GM18526 (cell line): ENCODE data around the gene KRTAP21-2.

Experiments
- POLR2A ChIP-seq: IDR thresholded peaks from 3 replicates; pipeline ENCODE4 v1.6.1; 2011; ENCODE audit not compliant: insufficient read length; ENCODE audit errors: extremely low read depth

Gene KRTAP21-2

DNA sequence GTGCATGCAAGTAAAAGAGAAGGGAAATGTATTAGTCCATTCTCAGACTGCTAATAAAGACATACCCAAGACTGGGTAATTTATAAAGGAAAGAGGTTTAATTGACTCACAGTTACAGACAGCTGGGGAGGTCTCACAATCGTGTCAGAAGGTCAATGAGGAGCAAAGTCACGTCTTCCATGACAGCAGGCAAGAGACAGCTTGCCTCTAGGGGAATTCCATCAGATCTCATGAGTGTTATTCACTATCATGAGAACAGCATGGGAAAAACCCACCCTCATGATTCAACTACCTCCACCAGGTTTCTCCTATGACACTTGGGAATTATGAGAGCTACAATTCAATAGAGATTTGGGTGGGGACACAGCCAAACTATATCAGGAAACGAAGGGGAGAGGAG is 36.6 kb downstream of the KRTAP21-2 start:
- TF ChIP-seq POLR2A: no peak

DNA sequence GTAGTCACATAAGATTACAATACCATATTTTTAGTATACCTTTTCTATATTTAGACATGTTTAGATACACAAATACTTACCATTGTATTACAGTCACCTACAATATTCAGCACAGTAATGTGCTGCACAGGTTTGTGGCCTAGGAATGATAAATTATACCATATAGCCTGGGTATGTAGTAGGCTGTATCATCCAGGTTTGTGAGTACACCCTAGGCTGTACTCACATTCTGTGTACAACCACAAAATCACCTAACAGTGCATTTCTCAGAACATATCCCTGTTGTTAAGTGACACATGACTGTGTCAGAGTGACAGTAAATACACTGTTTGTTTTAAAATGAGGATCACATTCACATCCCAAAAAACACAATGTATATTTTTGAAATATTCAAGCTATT is 39.6 kb downstream of the KRTAP21-2 start:
- no peak for TF ChIP-seq POLR2A
